K562 (cell line): ENCODE data around the gene ABT1. TPM values are rescaled to one million over a fixed set of nuclear protein-coding genes. Genes with fewer than 3 reads are reported as not detected.

ENCODE experiments used
- ATF4 ChIP-seq: fragments of 450-650 bp; formaldehyde crosslinking; IDR thresholded peaks from 2 replicates; pipeline ENCODE4 v1.4.0; 2022; ENCODE audit warnings: mild to moderate bottlenecking, moderate library complexity
- CBX3 ChIP-seq, 2 experiments: IDR thresholded peaks; 1 replicate in 1 of 2; 2 replicates in 1 of 2; pipeline ENCODE4 v1.6.1; 2012; ENCODE audit warnings: inconsistent platforms in 2 of 2, low read length in 2 of 2, borderline replicate concordance in 1 of 2, control low read depth in 1 of 2
- CCAR2 ChIP-seq: fragments of 200-400 bp; formaldehyde crosslinking; IDR thresholded peaks from 2 replicates; pipeline ENCODE4 v1.6.1; 2017; ENCODE audit warnings: mild to moderate bottlenecking, low read depth, low read length
- CREM ChIP-seq: IDR thresholded peaks from 2 replicates; pipeline ENCODE4 v1.6.1; 2014; ENCODE audit warnings: antibody characterized with exemption, low read depth
- CXXC5 ChIP-seq: fragments of 250-450 bp; sonication (Bioruptor Pico); IDR thresholded peaks from 2 replicates; pipeline ENCODE4 v1.8.0; 2022; ENCODE audit warnings: inconsistent platforms, mild to moderate bottlenecking, moderate library complexity
- FOXK2 ChIP-seq, 2 experiments: fragments of 450-650 bp; IDR thresholded peaks in 1 of 2; conservative IDR thresholded peaks in 1 of 2; 2 replicates each; pipeline ENCODE4 v1.6.1; 2016; ENCODE audit warnings: low read depth in 2 of 2, mild to moderate bottlenecking in 1 of 2
- PCBP1 ChIP-seq: fragments of 200-400 bp; formaldehyde crosslinking; IDR thresholded peaks from 2 replicates; pipeline ENCODE4 v1.6.1; 2018; ENCODE audit warnings: mild to moderate bottlenecking, low read depth, low read length; ENCODE audit not compliant: poor library complexity, severe bottlenecking
- PHF21A ChIP-seq: fragments of 450-650 bp; IDR thresholded peaks from 2 replicates; pipeline ENCODE4 v1.6.1; 2017; ENCODE audit warnings: low read depth, borderline replicate concordance
- POLR3A ChIP-seq: IDR thresholded peaks from 2 replicates; pipeline ENCODE4 v1.6.1; 2011; ENCODE audit warnings: borderline replicate concordance, mild to moderate bottlenecking, moderate library complexity; ENCODE audit not compliant: insufficient read length, insufficient read depth; ENCODE audit errors: extremely low read depth
- PPARD ChIP-seq: fragments of 250-450 bp; sonication (Bioruptor Pico); IDR thresholded peaks from 2 replicates; pipeline ENCODE4 v1.8.0; 2022; ENCODE audit warnings: inconsistent platforms, mild to moderate bottlenecking, moderate library complexity
- RAD51 ChIP-seq: fragments of 450-650 bp; IDR thresholded peaks from 2 replicates; pipeline ENCODE4 v1.7.1; 2016; ENCODE audit warnings: low read depth, mild to moderate bottlenecking, borderline replicate concordance
- RNF219 ChIP-seq: fragments of 250-450 bp; sonication (Bioruptor Pico); IDR thresholded peaks from 2 replicates; pipeline ENCODE4 v1.5.0; 2022; ENCODE audit warnings: mild to moderate bottlenecking
- TGIF2 ChIP-seq: sonication (generic); formaldehyde crosslinking; IDR thresholded peaks from 2 replicates; pipeline ENCODE4 v1.8.1; 2022; ENCODE audit warnings: mild to moderate bottlenecking, missing genetic modification reagents, moderate library complexity
- TSHZ1 ChIP-seq: fragments of 250-450 bp; sonication (Bioruptor Pico); IDR thresholded peaks from 2 replicates; pipeline ENCODE4 v1.4.0; 2020; ENCODE audit warnings: mild to moderate bottlenecking, moderate library complexity
- ZNF12 ChIP-seq: sonication (generic); formaldehyde crosslinking; IDR thresholded peaks from 2 replicates; pipeline ENCODE4 v1.4.0; 2020; ENCODE audit warnings: mild to moderate bottlenecking, missing genetic modification reagents
- ZNF124 ChIP-seq: sonication (generic); formaldehyde crosslinking; IDR thresholded peaks from 2 replicates; pipeline ENCODE4 v1.8.1; 2022; ENCODE audit warnings: missing genetic modification reagents
- ZNF282 ChIP-seq: sonication (generic); formaldehyde crosslinking; IDR thresholded peaks from 2 replicates; pipeline ENCODE4 v1.8.1; 2023; ENCODE audit warnings: missing genetic modification reagents
- ZNF324 ChIP-seq: fragments of 250-450 bp; sonication (Bioruptor Pico); IDR thresholded peaks from 2 replicates; pipeline ENCODE4 v1.4.0; 2020; ENCODE audit warnings: mild to moderate bottlenecking
- ZNF57 ChIP-seq: fragments of 450-650 bp; formaldehyde crosslinking; IDR thresholded peaks from 2 replicates; pipeline ENCODE4 v1.4.0; 2020; ENCODE audit warnings: mild to moderate bottlenecking, moderate library complexity
- polyA plus RNA-seq, 8 experiments: library from polyadenylated mRNA; depleted of rRNA in 4 of 8; stranded (reverse) in 5 of 8; unstranded in 3 of 8; fragments of >200 nt; fragmentation: Nextera tagmentation in 2 of 8; fragmentation: Illumina TruSeq in 1 of 8; extraction: Ambion mirVana in 2 of 8; extraction: Trizol in 1 of 8; gene quantifications; 2 replicates each; pipeline versions ENCODE4 v1.2.1 to v1.2.3, GENCODE V29; 2011 to 2014; ENCODE audit warnings: inconsistent platforms in 1 of 8, missing spikeins in 1 of 8
- total RNA-seq, 7 experiments: library from RNA; depleted of rRNA in 6 of 7; stranded (reverse); fragments of >200 nt in 6 of 7; fragmentation: Illumina TruSeq in 2 of 7; extraction: Trizol in 2 of 7; gene quantifications; 2 replicates each; pipeline versions ENCODE4 v1.2.1 to v1.2.3, GENCODE V29; 2011 to 2021; ENCODE audit warnings: low replicate concordance in 1 of 7

The ABT1 gene
- total and polyA plus RNA-seq, 9 of the 15 experiments (the other 6 are each of a cell fraction or from before 2014, with no cell fraction given), result 8.8 to 52.7 (median 40.7) TPM

- TF ChIP-seq RNF219 (CRISPR knock-in tag) (no peak), RAD51 (no peak), CREM (no peak), FOXK2 (conservative IDR thresholded peaks at IDR 0.05 in 1 of 2, IDR thresholded peaks at IDR 0.05 in 1 of 2; ENCODE audit: low read depth in 2 of 2) (peak in 1 of 2 experiments; percentile 50; a peak in 1 of 4 replicates), PHF21A (no peak; the same call in 1 of the 2 replicates), ZNF124 (CRISPR knock-in tag) (no peak), TGIF2 (CRISPR knock-in tag) (no peak), CBX3 (IDR thresholded peaks at IDR 0.05; ENCODE audit: borderline replicate concordance in 1 of 2, low read length in 2 of 2) (no peak), PPARD (CRISPR knock-in tag) (no peak), ZNF57 (CRISPR knock-in tag) (no peak), CCAR2 (no peak), POLR3A (no peak), PCBP1 (no peak), ZNF324 (no peak; the same call in 1 of the 2 replicates), TSHZ1 (CRISPR knock-in tag) (peak; percentile 83), CXXC5 (CRISPR knock-in tag) (peak; percentile 39), ZNF12 (no peak), ATF4 (CRISPR knock-in tag) (peak; percentile 67; the same call in 1 of the 2 replicates), ZNF282 (no peak)
These were observed 3.2 kb upstream of the ABT1 start (continued) for GRCh38 chr6:26593278-26594130.
